HG03354 (cell line): ENCODE measurements around the gene ANKZF1.
A peak's percentile ranks its signal among the peaks of the same experiment; 100 is the strongest.

Source experiments
- ATAC-seq: cut with Tn5 transposase; IDR thresholded peaks from one replicate; pipeline ENCODE4 v1.9.1; 2021; ENCODE audit warnings: mild to moderate bottlenecking; ENCODE audit not compliant: unreplicated experiment, poor library complexity, severe bottlenecking

ANKZF1 gene

DNA sequence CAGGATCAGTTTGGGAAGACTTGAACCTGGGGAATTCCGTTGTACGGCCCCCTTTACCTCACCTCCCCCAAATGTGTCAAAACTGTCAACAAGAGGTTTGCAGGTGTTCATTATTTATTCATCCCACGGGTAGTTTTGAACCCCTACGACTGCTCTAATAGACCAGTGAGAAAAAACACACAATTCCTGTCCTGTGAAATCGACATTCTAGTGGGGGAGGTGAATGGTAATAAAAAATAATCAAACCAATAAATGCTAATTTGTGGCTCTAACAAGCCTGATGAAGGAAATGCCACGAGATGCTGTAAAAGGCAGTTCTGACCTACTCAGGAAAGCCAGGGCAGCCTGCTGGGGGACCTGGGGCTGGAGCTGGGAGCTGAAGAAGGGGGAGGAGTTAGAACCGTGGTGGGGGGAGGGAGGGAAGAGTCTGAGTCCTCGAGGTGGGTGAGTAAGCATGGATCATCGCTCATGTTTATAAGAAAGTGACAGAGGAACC lies 49.1 kb downstream of the ANKZF1 start:
- no peak for ATAC-seq

DNA sequence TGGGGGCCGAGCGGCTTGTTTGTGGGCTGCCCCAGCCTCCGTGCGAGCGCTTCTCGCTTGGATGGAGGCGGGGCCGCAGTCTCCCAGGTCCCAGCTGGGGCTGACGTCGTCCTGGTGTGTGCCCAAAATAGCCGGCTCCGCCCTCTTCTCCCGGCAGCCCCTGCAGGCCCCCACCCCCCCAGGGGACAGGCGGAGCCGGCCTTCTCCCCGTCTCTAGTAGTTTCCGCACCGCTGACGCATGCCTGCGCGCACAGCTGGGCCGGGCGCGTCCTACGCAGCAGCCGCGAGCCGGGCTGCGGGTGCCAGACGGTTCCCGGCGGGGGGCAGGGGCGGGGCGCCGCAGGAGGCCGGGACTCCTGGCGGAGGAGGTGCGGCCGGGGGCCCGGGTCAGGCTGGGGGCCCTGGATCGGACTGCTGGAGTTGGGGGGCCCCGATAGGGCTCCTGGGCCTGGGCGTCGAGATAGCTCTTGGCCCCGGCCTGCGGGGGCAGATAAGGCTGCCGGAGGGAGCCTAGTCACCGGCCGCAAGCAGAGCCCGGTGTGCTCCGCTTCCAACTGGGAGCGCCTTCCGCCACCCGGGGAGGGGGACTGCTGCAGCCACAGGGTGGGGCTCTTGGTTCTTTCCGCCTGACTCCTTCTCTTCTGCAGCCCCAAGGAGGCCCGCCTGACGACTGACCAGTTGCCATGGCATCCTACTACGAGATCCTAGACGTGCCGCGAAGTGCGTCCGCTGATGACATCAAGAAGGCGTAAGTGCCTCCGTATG lies 49.7 kb downstream of the ANKZF1 start, which contains the start of gene DNAJB2:
DNAJB2 (plus strand) TSS at position 216 of the 765 bp plus-strand sequence; CDS start at position 684, 468 bp downstream.
- ATAC-seq = peak; percentile 83

DNA sequence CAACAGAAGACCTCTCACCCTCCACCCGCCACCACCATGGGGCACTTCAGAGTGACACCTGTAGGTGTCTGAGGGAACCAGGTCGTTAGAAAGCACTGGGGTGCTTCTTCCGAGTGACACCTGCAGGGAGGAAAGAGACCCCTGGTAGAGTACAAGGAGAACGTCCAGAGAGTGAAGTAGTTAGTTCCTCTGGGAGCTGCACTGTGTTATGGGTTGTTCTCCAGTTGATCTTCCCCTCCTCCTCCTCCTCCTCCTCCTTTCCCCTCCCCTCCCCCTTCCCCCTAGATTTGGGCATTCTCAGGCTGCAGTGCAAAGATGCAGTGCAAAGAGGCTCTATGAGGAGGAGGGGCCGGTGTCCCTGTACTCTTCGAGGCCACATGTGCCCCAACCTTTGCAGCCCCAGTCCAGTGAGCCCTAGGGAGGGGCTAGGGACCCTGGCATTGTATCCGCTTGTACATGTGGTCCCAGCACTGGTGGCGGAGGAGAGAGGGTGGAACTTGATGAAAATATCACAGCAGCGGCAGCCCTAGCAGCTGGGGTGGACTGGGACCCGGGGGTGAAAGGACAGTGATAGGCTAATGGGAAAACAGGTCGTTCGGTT lies 50.4 kb downstream of the ANKZF1 start:
- no peak for ATAC-seq

DNA sequence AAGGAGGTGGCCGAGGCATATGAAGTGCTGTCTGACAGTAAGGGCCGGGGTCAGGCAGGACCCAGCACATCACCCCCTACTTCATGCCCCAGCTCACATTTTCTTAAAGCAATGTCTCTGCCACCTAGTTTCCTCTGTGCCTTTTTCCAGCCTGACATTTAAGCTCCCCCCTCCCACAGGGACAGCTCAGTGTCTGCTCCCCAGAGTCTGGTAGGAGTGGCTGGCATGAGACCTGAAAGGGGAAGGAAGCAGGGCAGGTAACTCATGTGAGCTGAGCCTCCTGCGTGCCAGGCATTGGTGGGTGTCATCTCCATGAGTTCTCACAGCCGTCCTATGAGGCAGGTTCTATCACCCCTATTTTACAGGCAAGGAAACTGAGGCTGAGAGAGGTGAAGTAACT lies 51.0 kb downstream of the ANKZF1 start:
- no peak for ATAC-seq

DNA sequence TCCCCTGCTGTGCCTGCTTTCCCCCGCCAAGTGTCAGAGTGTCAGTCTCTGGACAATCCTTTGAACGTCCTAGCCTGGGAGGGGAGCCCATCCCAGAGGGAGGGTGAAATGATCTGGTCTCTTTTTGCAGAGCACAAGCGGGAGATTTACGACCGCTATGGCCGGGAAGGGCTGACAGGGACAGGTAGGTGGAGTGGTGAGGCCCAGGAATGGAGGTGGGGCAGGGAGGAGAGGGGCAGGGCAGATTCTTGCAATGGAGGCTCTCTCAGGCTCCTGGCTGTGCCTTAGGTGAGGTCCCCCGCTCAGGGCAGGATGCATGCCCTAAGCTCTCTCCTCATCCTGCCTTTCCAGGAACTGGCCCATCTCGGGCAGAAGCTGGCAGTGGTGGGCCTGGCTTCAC lies 52.0 kb downstream of the ANKZF1 start:
- no peak for ATAC-seq

DNA sequence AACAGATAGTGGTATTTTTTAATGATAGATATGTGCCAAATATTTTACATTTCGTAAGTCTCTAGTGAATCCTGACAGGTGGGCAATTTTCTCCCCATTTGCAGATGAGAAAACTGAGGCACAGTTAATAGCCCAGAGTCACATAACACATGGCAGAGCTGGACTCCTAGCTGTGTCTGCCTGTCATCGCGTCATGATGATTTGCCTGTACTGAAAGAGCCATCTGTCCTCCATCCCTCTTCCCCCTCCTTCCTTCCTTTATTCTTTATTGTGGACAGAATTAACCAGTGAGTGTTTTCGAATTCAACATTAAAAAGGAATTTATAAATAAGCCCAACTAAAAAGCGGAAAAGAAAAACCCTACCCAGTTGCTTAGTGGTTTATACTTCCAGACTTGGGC lies 52.8 kb downstream of the ANKZF1 start:
- ATAC-seq = no peak

DNA sequence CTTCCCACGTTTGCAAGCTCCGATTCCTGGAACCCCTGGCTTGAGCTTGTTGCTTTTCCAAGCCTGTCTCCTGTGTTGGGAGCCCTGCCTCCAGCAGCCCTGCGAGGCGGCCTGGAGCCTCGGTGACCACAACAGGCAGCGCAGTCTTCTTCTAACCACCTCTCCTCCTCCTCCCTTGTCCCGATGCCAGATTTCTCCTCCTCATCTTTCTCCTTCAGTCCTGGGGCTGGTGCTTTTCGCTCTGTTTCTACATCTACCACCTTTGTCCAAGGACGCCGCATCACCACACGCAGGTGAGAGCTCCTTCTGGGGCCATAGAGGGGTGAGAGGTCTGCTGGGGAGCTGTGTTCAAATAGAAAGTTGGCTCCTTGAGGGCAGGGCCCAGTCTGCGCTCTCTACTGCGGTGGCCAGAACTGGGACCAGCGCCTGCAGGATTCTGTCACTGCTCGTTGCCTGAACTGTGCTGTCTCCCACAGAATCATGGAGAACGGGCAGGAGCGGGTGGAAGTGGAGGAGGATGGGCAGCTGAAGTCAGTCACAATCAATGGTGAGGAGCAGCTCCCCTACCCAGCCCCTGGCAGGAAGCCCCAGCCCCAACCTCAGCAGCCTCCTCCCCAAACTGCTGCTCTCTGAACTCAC lies 53.5 kb downstream of the ANKZF1 start:
- ATAC-seq = no peak

DNA sequence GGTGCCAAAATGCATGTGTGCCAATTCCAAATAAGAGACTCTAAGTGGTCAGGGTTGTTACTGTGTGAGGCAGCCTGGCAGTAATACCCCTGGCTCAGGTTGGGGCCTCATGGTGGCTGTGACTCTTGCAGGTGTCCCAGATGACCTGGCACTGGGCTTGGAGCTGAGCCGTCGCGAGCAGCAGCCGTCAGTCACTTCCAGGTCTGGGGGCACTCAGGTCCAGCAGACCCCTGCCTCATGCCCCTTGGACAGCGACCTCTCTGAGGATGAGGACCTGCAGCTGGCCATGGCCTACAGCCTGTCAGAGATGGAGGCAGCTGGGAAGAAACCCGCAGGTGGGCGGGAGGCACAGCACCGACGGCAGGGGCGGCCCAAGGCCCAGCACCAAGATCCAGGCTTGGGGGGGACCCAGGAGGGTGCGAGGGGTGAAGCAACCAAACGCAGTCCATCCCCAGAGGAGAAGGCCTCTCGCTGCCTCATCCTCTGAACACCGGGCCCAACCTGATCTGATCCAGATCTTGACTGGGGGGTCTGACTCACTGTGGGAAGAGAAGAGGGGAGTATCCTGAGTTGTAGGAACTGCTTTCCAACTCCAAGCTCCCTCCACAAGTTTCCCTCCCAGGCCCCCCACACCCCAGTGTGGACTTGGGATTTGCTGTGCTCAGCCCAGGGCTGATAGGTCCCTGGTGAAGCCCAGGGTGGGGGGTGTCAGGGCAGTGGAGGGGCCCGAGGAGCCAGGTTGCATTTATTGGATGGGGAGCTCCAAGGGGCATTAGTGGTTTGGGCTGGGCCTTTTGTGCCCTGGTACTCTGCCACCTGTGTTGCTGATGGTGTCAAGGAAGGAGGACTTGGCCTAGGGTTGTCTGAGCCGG lies 55.1 kb downstream of the ANKZF1 start:
- no peak for ATAC-seq

DNA sequence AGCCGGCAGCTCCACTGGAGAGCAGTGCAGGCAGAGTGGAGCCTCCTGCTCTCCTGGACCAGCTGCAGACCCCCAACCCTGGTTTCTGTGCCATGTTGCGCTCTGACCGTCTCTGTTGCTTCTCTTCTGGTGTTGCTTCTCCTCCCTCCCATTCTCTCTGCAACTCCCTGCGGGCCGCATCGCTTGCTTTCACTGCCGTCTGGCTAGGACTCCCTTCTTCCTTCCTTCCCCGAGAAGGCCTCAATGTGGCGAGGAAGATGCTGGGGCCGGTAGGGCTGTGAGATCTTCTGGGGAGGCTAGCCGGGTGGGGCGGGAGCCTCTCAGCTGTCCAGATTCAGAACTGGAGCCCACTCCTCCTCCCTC lies 55.7 kb downstream of the ANKZF1 start:
- no peak for ATAC-seq

DNA sequence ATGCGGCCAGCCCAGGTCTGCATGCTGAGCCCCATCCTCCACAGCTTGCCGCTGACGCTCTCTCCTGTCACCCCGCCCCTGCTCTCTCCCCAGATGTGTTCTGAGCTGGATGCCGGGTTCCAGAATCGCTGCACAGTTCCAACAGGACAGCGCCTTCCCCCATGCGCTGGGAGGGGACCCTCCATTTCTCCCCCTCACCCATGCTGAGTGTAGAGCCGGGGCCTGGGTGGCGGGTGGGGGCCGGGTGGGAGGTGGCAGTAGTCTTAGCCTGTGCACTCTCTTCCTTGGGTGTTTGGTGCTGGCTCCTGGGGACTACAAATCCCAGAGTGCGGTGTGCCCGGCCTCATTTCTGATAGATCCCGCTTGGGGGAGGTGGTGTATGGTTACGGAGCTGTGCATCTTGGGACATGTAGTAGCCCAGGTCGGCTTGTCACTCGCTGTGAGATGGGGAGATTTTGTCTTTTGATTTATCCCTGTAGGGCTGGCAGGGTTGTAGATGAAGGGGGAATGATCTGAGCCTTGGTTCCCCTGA lies 56.4 kb downstream of the ANKZF1 start:
- no peak for ATAC-seq
